HG03066 (cell line): Measurements from ENCODE around the gene MPIG6B.

Experiments used
- ATAC-seq: cut with Tn5 transposase; IDR thresholded peaks from one replicate; pipeline ENCODE4 v1.9.1; 2021; ENCODE audit warnings: low read depth; ENCODE audit not compliant: unreplicated experiment

Gene MPIG6B

GRCh38 chr6:31736768-31737314 is 13.7 kb downstream of the MPIG6B start:
- no peak for ATAC-seq

- ATAC-seq, result no peak
Observed at GRCh38 chr6:31737315-31737990, 14.3 kb downstream of the MPIG6B start.

- ATAC-seq, result no peak
Observed at GRCh38 chr6:31737991-31738979, 15.1 kb downstream of the MPIG6B start.

- ATAC-seq, result peak; percentile 70
Observed at GRCh38 chr6:31739639-31740396, 16.6 kb downstream of the MPIG6B start, which contains the start of gene MSH5. TSS of gene MSH5 (plus strand) at chr6:31740005. CDS start at chr6:31740467, 462 bp downstream.

GRCh38 chr6:31740397-31741223 is 17.4 kb downstream of the MPIG6B start:
- no peak for ATAC-seq

- ATAC-seq, result no peak
Observed at GRCh38 chr6:31741815-31742214, 18.6 kb downstream of the MPIG6B start.

- no peak for ATAC-seq
Observed at GRCh38 chr6:31742894-31743293, 19.7 kb downstream of the MPIG6B start.

GRCh38 chr6:31744422-31744821 is 21.2 kb downstream of the MPIG6B start:
- no peak for ATAC-seq

- no peak for ATAC-seq
Observed at GRCh38 chr6:31749301-31750036, 26.3 kb downstream of the MPIG6B start.

GRCh38 chr6:31750411-31751022 is 27.3 kb downstream of the MPIG6B start:
- no peak for ATAC-seq

- ATAC-seq, result no peak
Observed at GRCh38 chr6:31752739-31753319, 29.7 kb downstream of the MPIG6B start.

- ATAC-seq, result no peak
Observed at GRCh38 chr6:31758281-31758680, 35.1 kb downstream of the MPIG6B start.

GRCh38 chr6:31760790-31761189 is 37.6 kb downstream of the MPIG6B start:
- ATAC-seq, result no peak

GRCh38 chr6:31761343-31761742 is 38.2 kb downstream of the MPIG6B start:
- no peak for ATAC-seq

- no peak for ATAC-seq
Observed at GRCh38 chr6:31762356-31762755, 39.2 kb downstream of the MPIG6B start, which contains the start of gene SAPCD1. TSS of gene SAPCD1 (plus strand) at chr6:31762656. CDS start at chr6:31763055, 399 bp downstream.

- no peak for ATAC-seq
Observed at GRCh38 chr6:31762878-31763618, 39.9 kb downstream of the MPIG6B start.

- ATAC-seq, result no peak
Observed at GRCh38 chr6:31763619-31763940, 40.4 kb downstream of the MPIG6B start.

GRCh38 chr6:31764198-31764597 is 41.0 kb downstream of the MPIG6B start:
- no peak for ATAC-seq
